Spleen (tissue), 7 donors: ENCODE data around the gene ANKRD37.

Experiments
- CTCF ChIP-seq, 11 experiments: fragments of 200-600 bp in 7 of 11; fragments of 450-650 bp in 4 of 11; sonication (generic) in 4 of 11; IDR thresholded peaks in 8 of 11; conservative IDR thresholded peaks in 3 of 11; 1 replicate in 7 of 11; 2 replicates in 4 of 11; pipeline versions ENCODE4 v1.4.0 to v1.8.0; 2016 to 2021; ENCODE audit warnings: antibody characterized with exemption in 11 of 11, inconsistent platforms in 4 of 11, mild to moderate bottlenecking in 1 of 11
- POLR2A ChIP-seq, 3 donors: fragments of 450-650 bp; IDR thresholded peaks; one replicate each; pipeline ENCODE4 v1.5.1; 2017; ENCODE audit warnings: antibody characterized with exemption in 3 of 3, mild to moderate bottlenecking in 1 of 3
- donor health status: DM: no; HTN: no; CAD: no; lungs with moderate emphysema.
- donor health status: DM: no; HTN: no; CAD: no.
- donor health status: DM: no; HTN: no; CAD: no.

DNA sequence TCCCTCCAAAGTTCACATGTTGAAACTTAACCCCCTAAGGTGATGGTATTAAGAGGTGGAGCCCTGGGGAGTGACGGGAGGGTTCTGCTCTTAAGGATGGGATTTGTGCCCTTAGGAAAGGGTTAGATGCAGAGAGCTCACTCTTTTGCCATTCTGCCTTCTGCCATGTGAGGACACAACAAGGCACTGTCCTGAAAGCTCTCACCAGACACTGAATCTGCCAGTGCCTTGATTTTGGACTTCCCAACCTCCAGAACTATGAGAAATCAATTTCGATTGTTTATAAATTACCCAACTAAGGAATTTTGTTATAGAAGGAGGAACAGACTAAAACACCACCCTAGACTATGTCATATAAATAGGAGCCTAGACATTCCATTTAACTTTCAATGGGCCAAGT is 12.6 kb upstream of the ANKRD37 start:
- TF ChIP-seq POLR2A (IDR thresholded peaks at IDR 0.05): no peak
- TF ChIP-seq CTCF (IDR thresholded peaks at IDR 0.05 in 8 of 11, conservative IDR thresholded peaks at IDR 0.05 in 3 of 11): no peak
